Right hindlimb (tissue), 1 donor: ENCODE results near the gene ANKFY1.

Source experiments
- DNase-seq: peaks from one replicate; pipeline ENCODE4 v3.0.0-alpha.2; 2018

The ANKFY1 gene

GRCh38 chr17:4176808-4177472, 86.8 kb downstream of the ANKFY1 start:
- DNase-seq = no peak

GRCh38 chr17:4175921-4176807, 87.6 kb downstream of the ANKFY1 start:
- no peak for DNase-seq

- DNase-seq = no peak
Measured at GRCh38 chr17:4174556-4174955, 89.2 kb downstream of the ANKFY1 start.

- no peak for DNase-seq
Measured at GRCh38 chr17:4173781-4174180, 90.0 kb downstream of the ANKFY1 start.

- DNase-seq = no peak
Measured at GRCh38 chr17:4172356-4172755, 91.4 kb downstream of the ANKFY1 start.

- no peak for DNase-seq
Measured at GRCh38 chr17:4170639-4171280, 93.0 kb downstream of the ANKFY1 start.

GRCh38 chr17:4167786-4168185, 96.0 kb downstream of the ANKFY1 start:
- no peak for DNase-seq

- DNase-seq = no peak
Measured at GRCh38 chr17:4166419-4166818, 97.4 kb downstream of the ANKFY1 start.

GRCh38 chr17:4165301-4166010, 98.3 kb downstream of the ANKFY1 start:
- DNase-seq = no peak

GRCh38 chr17:4163951-4164350, 99.8 kb downstream of the ANKFY1 start:
- DNase-seq = no peak

GRCh38 chr17:4162775-4163466, 100.9 kb downstream of the ANKFY1 start:
- no peak for DNase-seq

- no peak for DNase-seq
Measured at GRCh38 chr17:4162321-4162720, 101.5 kb downstream of the ANKFY1 start.

- DNase-seq = no peak
Measured at GRCh38 chr17:4161967-4162305, 101.8 kb downstream of the ANKFY1 start.

GRCh38 chr17:4161192-4161966, 102.4 kb downstream of the ANKFY1 start:
- no peak for DNase-seq

- no peak for DNase-seq
Measured at GRCh38 chr17:4160294-4160859, 103.4 kb downstream of the ANKFY1 start.

- no peak for DNase-seq
Measured at GRCh38 chr17:4159761-4160160, 104.0 kb downstream of the ANKFY1 start.

GRCh38 chr17:4157618-4158333, 106.0 kb downstream of the ANKFY1 start:
- no peak for DNase-seq

- no peak for DNase-seq
Measured at GRCh38 chr17:4156750-4157381, 106.9 kb downstream of the ANKFY1 start.

GRCh38 chr17:4155980-4156620, 107.7 kb downstream of the ANKFY1 start:
- DNase-seq = no peak

- DNase-seq = no peak
Measured at GRCh38 chr17:4154201-4154600, 109.6 kb downstream of the ANKFY1 start.
